Breast epithelium (tissue), 3 donors: ENCODE data around the gene OAT.

ENCODE experiments used
- POLR2A ChIP-seq: fragments of 450-650 bp; IDR thresholded peaks from one replicate; pipeline ENCODE4 v1.6.1; 2016; ENCODE audit warnings: antibody characterized with exemption, mild to moderate bottlenecking, moderate library complexity
- TF ChIP-seq, protein P1 (sequence below), 3 donors: fragments of 450-650 bp; IDR thresholded peaks; one replicate each; pipeline ENCODE4 v1.5.1; 2016 to 2017; ENCODE audit warnings: antibody characterized with exemption in 3 of 3, mild to moderate bottlenecking in 3 of 3, moderate library complexity in 3 of 3

- TF ChIP-seq, protein P1, sequence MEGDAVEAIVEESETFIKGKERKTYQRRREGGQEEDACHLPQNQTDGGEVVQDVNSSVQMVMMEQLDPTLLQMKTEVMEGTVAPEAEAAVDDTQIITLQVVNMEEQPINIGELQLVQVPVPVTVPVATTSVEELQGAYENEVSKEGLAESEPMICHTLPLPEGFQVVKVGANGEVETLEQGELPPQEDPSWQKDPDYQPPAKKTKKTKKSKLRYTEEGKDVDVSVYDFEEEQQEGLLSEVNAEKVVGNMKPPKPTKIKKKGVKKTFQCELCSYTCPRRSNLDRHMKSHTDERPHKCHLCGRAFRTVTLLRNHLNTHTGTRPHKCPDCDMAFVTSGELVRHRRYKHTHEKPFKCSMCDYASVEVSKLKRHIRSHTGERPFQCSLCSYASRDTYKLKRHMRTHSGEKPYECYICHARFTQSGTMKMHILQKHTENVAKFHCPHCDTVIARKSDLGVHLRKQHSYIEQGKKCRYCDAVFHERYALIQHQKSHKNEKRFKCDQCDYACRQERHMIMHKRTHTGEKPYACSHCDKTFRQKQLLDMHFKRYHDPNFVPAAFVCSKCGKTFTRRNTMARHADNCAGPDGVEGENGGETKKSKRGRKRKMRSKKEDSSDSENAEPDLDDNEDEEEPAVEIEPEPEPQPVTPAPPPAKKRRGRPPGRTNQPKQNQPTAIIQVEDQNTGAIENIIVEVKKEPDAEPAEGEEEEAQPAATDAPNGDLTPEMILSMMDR (IDR thresholded peaks at IDR 0.05) = no peak
- no peak for TF ChIP-seq POLR2A
Observed at GRCh38 chr10:124446830-124447750, 28.4 kb upstream of the OAT start.
